ENCODE measurements around the gene DRAP1.

Gene DRAP1

GRCh38 chr11:65965986-65966762, 46.9 kb downstream of the DRAP1 start:
- no peak for DNase-seq

DNA sequence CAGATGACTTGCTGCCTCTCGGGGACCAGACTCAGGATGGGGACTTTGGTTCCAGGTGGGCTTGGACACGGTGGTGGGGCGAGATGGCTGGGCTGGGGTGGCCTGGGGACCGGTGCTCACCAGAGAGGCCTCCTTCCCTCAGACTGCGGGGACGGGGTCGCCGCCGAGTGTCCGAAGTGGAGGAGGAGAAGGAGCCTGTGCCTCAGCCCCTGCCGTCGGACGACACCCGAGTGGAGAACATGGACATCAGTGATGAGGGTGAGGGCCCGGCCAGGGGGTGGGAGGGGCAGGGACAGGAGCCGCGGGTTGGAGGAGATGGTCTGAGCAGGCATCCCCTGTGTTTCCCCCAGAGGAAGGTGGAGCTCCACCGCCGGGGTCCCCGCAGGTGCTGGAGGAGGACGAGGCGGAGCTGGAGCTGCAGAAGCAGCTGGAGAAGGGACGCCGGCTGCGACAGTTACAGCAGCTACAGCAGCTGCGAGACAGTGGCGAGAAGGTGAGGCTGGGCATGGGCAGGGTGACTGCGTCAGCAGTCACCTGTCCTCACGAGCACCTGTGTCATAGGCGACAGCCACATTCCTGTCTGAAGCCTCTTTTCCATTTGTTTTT, 48.2 kb downstream of the DRAP1 start:
- no peak for DNase-seq

- no peak for DNase-seq
Measured at GRCh38 chr11:65968600-65969482, 49.6 kb downstream of the DRAP1 start.
